ENCODE measurements around the gene OR51D1. TPM values are rescaled to one million over a fixed set of nuclear protein-coding genes. Genes with fewer than 3 reads are reported as not detected.

The OR51D1 gene
- total and polyA plus RNA-seq, 5 donors from 2014 or later = not detected

DNA sequence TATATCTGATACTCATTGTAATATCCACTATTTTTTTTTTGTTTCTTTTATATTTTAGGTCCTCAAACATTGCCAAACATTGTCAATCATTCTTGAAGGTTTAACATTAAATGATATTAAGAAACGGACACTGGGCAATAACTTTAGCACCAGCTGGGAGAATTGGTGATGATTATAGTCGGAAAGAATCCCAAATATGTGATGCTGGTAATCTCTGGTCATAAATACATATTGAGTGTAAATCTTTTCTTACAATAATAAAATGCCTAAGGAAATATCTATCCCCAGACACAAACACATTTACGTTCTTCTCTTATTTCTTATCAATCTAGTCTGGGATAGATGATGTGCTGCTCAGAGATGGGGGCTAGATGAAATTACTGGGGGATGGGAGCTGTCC lies 35.2 kb downstream of the OR51D1 start:
- no peak for ATAC-seq (ENCODE audit: low read depth in 2 of 2)
- no peaks in the 10 kb centered on the region for H3K4me1 ChIP-seq (ENCODE audit: control insufficient read depth, insufficient read depth, low read length, poor library complexity, severe bottlenecking)

GRCh38 chr11:4673781-4674180 lies 36.5 kb downstream of the OR51D1 start:
- H3K36me3 Mint-ChIP-seq = no peaks in the 10 kb centered on the region

More for the DNA sequence above, 35.2 kb downstream of the OR51D1 start:
- Histone ChIP-seq H3K36me3 (ENCODE audit: control insufficient read depth, insufficient read depth, low read length) (no peaks in the 10 kb centered on the region), H3K27ac (ENCODE audit: insufficient read depth, low read length, poor library complexity, severe bottlenecking) (no peak overlapping the region), H3K27me3 (ENCODE audit: control insufficient read depth, insufficient read depth, low read length) (peaks cover 1% of the 10 kb centered on the region), H3K9me3 (ENCODE audit: control insufficient read depth in 2 of 2, low read length in 2 of 2) (no peaks in the 10 kb centered on the region), H3K4me3 (ENCODE audit: low read depth, low read length) (no peak overlapping the region)
- Mint-ChIP-seq H3K4me3 (no peak overlapping the region), H3K27ac (no peak overlapping the region), H3K4me1 (no peaks in the 10 kb centered on the region), H3K36me3 (no peaks in the 10 kb centered on the region), H3K9me3 (peaks cover 0 to 2% (median 0%) of the 10 kb centered on the region in 7 donors), H3K27me3 (peaks cover 28% of the 10 kb centered on the region)
- no peak for DNase-seq

DNA sequence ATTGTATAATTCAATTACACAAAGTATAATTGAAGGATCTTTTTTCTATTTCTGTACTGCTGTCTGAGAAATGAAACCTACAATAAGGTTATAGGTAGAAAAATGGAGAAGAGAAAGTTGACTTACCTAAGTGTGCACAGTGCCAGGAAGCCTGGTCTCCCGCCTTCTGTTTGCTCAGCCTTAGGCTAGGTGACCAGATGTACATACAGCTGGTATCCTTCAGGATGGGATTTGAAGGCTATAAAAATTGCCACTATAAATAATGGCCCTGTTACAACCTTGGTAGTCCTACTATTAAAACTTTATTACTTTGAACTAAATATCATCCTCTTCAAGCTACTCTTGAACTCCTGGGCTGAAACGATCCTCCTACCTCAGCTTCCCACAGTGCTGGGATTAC lies 40.7 kb downstream of the OR51D1 start:
- Mint-ChIP-seq H3K9me3 (peaks cover 0 to 4% (median 0%) of the 10 kb centered on the region in 7 donors), H3K27ac (no peak overlapping the region), H3K27me3 (peaks cover 8% of the 10 kb centered on the region), H3K4me3 (no peak overlapping the region), H3K36me3 (no peaks in the 10 kb centered on the region), H3K4me1 (no peaks in the 10 kb centered on the region)
- Histone ChIP-seq H3K9me3 (ENCODE audit: control insufficient read depth in 2 of 2, low read length in 2 of 2) (no peaks in the 10 kb centered on the region), H3K27me3 (ENCODE audit: control insufficient read depth, insufficient read depth, low read length) (no peaks in the 10 kb centered on the region), H3K4me3 (ENCODE audit: low read depth, low read length) (no peak overlapping the region), H3K4me1 (ENCODE audit: control insufficient read depth, insufficient read depth, low read length, poor library complexity, severe bottlenecking) (no peaks in the 10 kb centered on the region), H3K36me3 (ENCODE audit: control insufficient read depth, insufficient read depth, low read length) (no peaks in the 10 kb centered on the region), H3K27ac (ENCODE audit: insufficient read depth, low read length, poor library complexity, severe bottlenecking) (no peak overlapping the region)
- ATAC-seq (ENCODE audit: low read depth in 2 of 2) (no peak), DNase-seq (no peak)

More at GRCh38 chr11:4673781-4674180, 36.5 kb downstream of the OR51D1 start:
- ATAC-seq (ENCODE audit: low read depth in 2 of 2) = no peak
- H3K9me3 ChIP-seq (ENCODE audit: control insufficient read depth in 2 of 2, low read length in 2 of 2) = no peaks in the 10 kb centered on the region
- H3K9me3 Mint-ChIP-seq = peaks cover 0 to 2% (median 0%) of the 10 kb centered on the region in 7 donors
- DNase-seq = no peak
- H3K4me3 Mint-ChIP-seq = no peak overlapping the region
- H3K27ac ChIP-seq (ENCODE audit: insufficient read depth, low read length, poor library complexity, severe bottlenecking) = no peak overlapping the region
- no peaks in the 10 kb centered on the region for H3K36me3 ChIP-seq (ENCODE audit: control insufficient read depth, insufficient read depth, low read length)
- H3K27ac Mint-ChIP-seq = no peak overlapping the region
- H3K4me3 ChIP-seq (ENCODE audit: low read depth, low read length) = no peak overlapping the region
- H3K4me1 ChIP-seq (ENCODE audit: control insufficient read depth, insufficient read depth, low read length, poor library complexity, severe bottlenecking) = no peaks in the 10 kb centered on the region
- H3K4me1 Mint-ChIP-seq = no peaks in the 10 kb centered on the region
- no peaks in the 10 kb centered on the region for H3K27me3 ChIP-seq (ENCODE audit: control insufficient read depth, insufficient read depth, low read length)
- H3K27me3 Mint-ChIP-seq = peaks cover 20% of the 10 kb centered on the region

DNA sequence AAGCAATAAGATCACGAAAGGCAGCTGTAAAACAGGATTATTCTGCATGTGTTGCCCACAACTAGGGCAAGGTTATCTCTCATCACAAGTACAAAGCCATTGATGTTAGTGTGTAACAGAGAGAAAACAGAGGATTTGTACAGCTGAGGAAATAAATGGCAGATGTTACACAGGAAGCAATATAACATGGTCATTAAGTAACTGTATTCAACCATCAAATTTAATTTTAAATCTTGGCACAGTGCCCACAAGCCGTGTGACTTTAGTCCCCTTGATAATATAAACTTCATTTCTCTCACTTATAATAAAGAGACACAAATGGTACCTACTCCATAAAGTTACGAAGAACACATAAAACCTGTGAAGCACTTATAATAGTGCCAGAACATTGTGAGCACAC lies 43.1 kb downstream of the OR51D1 start:
- Histone ChIP-seq H3K27ac (ENCODE audit: insufficient read depth, low read length, poor library complexity, severe bottlenecking) (no peak overlapping the region), H3K9me3 (ENCODE audit: control insufficient read depth in 2 of 2, low read length in 2 of 2) (no peaks in the 10 kb centered on the region), H3K4me1 (ENCODE audit: control insufficient read depth, insufficient read depth, low read length, poor library complexity, severe bottlenecking) (no peaks in the 10 kb centered on the region), H3K4me3 (ENCODE audit: low read depth, low read length) (no peak overlapping the region), H3K27me3 (ENCODE audit: control insufficient read depth, insufficient read depth, low read length) (no peaks in the 10 kb centered on the region), H3K36me3 (ENCODE audit: control insufficient read depth, insufficient read depth, low read length) (no peaks in the 10 kb centered on the region)
- ATAC-seq (ENCODE audit: low read depth in 2 of 2) = no peak
- Mint-ChIP-seq H3K36me3 (no peaks in the 10 kb centered on the region), H3K27ac (no peak overlapping the region), H3K4me1 (no peaks in the 10 kb centered on the region), H3K9me3 (peaks cover 0 to 4% (median 0%) of the 10 kb centered on the region in 7 donors), H3K4me3 (no peak overlapping the region), H3K27me3 (peaks cover 8% of the 10 kb centered on the region)
- DNase-seq = no peak

- Mint-ChIP-seq H3K4me3 (no peak overlapping the region), H3K27me3 (no peaks in the 10 kb centered on the region), H3K36me3 (no peaks in the 10 kb centered on the region), H3K27ac (no peak overlapping the region), H3K9me3 (peaks cover 0 to 2% (median 0%) of the 10 kb centered on the region in 7 donors), H3K4me1 (no peaks in the 10 kb centered on the region)
- DNase-seq (no peak), ATAC-seq (ENCODE audit: low read depth in 2 of 2) (no peak)
- no peak overlapping the region for H3K4me3 ChIP-seq (ENCODE audit: low read depth, low read length)
- H3K27ac ChIP-seq (ENCODE audit: insufficient read depth, low read length, poor library complexity, severe bottlenecking) = no peak overlapping the region
- peaks cover 4% of the 10 kb centered on the region for H3K27me3 ChIP-seq (ENCODE audit: control insufficient read depth, insufficient read depth, low read length)
- H3K4me1 ChIP-seq (ENCODE audit: control insufficient read depth, insufficient read depth, low read length, poor library complexity, severe bottlenecking) = no peaks in the 10 kb centered on the region
- H3K36me3 ChIP-seq (ENCODE audit: control insufficient read depth, insufficient read depth, low read length) = no peaks in the 10 kb centered on the region
- H3K9me3 ChIP-seq (ENCODE audit: control insufficient read depth in 2 of 2, low read length in 2 of 2) = no peaks in the 10 kb centered on the region
These were observed 45.5 kb downstream of the OR51D1 start for GRCh38 chr11:4682623-4683419.

DNA sequence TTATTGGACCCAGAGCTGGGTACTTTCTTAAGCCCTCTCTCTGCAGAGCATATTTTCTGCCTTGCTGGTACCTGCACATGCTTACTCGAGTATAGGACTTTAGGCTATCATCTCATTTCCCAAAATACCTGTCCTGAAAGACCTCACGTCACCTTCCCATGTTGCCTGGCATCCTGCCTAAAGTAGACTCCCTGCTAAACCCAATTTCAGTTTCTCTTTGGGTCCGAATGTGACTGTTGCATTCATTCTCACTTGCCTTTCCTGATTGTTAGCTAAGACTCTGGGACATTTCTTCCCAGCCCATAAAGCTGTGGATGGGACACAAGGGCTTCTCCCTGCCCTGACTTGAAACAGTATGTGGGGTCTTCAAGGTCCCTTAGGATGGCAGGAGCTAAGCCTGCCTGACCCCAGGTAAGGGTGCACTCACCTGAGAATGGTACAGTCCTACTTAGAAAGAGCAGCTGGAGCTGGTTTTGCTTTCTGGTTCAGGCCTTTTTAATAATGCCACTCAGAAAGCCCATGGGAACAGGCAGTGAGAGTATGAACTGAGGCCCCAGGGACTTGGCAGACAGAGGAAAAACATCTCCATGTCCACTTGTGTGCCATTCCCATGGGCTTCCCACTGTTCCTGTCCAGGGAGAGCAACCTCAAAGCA lies 47.5 kb downstream of the OR51D1 start:
- ATAC-seq (ENCODE audit: low read depth in 2 of 2) (no peak), DNase-seq (no peak)
- Mint-ChIP-seq H3K27ac (no peak overlapping the region), H3K9me3 (peaks cover 0 to 2% (median 0%) of the 10 kb centered on the region in 7 donors), H3K27me3 (peaks cover 6% of the 10 kb centered on the region), H3K4me1 (no peaks in the 10 kb centered on the region), H3K4me3 (no peak overlapping the region), H3K36me3 (no peaks in the 10 kb centered on the region)
- no peaks in the 10 kb centered on the region for H3K9me3 ChIP-seq (ENCODE audit: control insufficient read depth in 2 of 2, low read length in 2 of 2)
- no peaks in the 10 kb centered on the region for H3K36me3 ChIP-seq (ENCODE audit: control insufficient read depth, insufficient read depth, low read length)
- no peak overlapping the region for H3K27ac ChIP-seq (ENCODE audit: insufficient read depth, low read length, poor library complexity, severe bottlenecking)
- H3K4me1 ChIP-seq (ENCODE audit: control insufficient read depth, insufficient read depth, low read length, poor library complexity, severe bottlenecking) = no peaks in the 10 kb centered on the region
- no peak overlapping the region for H3K4me3 ChIP-seq (ENCODE audit: low read depth, low read length)
- H3K27me3 ChIP-seq (ENCODE audit: control insufficient read depth, insufficient read depth, low read length) = peaks cover 4% of the 10 kb centered on the region

All from CD4-positive, CD25-positive, alpha-beta regulatory T cell (primary cell).